Thoracic aorta (tissue), 2 donors: Measurements from ENCODE around the gene UGT1A5. TPM values are rescaled to one million over a fixed set of nuclear protein-coding genes. Genes with fewer than 3 reads are reported as not detected.

ENCODE experiments used
- ATAC-seq: fragments of 150-250 bp; one replicate; pipeline ENCODE4 v1.8.0; 2017; ENCODE audit warnings: low read depth; ENCODE audit not compliant: insufficient number of reproducible peaks, low FRiP score
- DNase-seq: peaks from one replicate; pipeline ENCODE4 v3.0.0-alpha.2; 2020; ENCODE audit warnings: low spot score
- H3K27ac ChIP-seq, 2 donors: fragments of 200-600 bp; sonication (generic); 1 replicate in 1 of 2; 2 replicates in 1 of 2; pipeline ENCODE4 v1.5.1; 2016; ENCODE audit warnings: mild to moderate bottlenecking in 2 of 2, moderate library complexity in 2 of 2
- H3K27me3 ChIP-seq: fragments of 200-600 bp; sonication (generic); replicated peaks from 2 replicates; pipeline ENCODE4 v1.6.0; 2016; ENCODE audit warnings: mild to moderate bottlenecking; ENCODE audit not compliant: insufficient read depth
- H3K36me3 ChIP-seq: fragments of 200-600 bp; sonication (generic); one replicate; pipeline ENCODE4 v1.5.1; 2016
- H3K4me1 ChIP-seq, 2 donors: fragments of 200-600 bp; sonication (generic); 1 replicate in 1 of 2; 2 replicates in 1 of 2; pipeline versions ENCODE4 v1.5.1 to v1.6.0; 2016; ENCODE audit warnings: low read depth in 2 of 2, mild to moderate bottlenecking in 1 of 2; ENCODE audit not compliant: control insufficient read depth in 1 of 2
- H3K4me3 ChIP-seq: fragments of 200-600 bp; sonication (generic); 2 replicates; pipeline ENCODE4 v1.5.1; 2016; ENCODE audit warnings: mild to moderate bottlenecking
- H3K9me3 ChIP-seq: fragments of 200-600 bp; sonication (generic); 2 replicates; pipeline ENCODE4 v1.5.1; 2016
- CTCF ChIP-seq: fragments of 200-600 bp; sonication (generic); IDR thresholded peaks from one replicate; pipeline ENCODE4 v1.5.1; 2019; ENCODE audit warnings: antibody characterized with exemption
- total RNA-seq, 2 donors: library from RNA; depleted of rRNA; stranded (reverse); fragments of >200 nt; gene quantifications; one replicate each; pipeline versions ENCODE4 v1.1.0 to v1.2.3, GENCODE V29; 2016

Gene UGT1A5
- total RNA-seq, 2 donors from 2014 or later = not detected

- ATAC-seq (no peak), DNase-seq (no peak)
Measured at GRCh38 chr2:233673896-233674295, 38.8 kb upstream of the UGT1A5 start.

GRCh38 chr2:233674314-233674713, 38.4 kb upstream of the UGT1A5 start:
- no peak for DNase-seq
- H3K4me1 ChIP-seq = no peaks in the 10 kb centered on the region
- no peak for ATAC-seq
- H3K27ac ChIP-seq = no peak overlapping the region
- no peaks in the 10 kb centered on the region for H3K27me3 ChIP-seq
- no peaks in the 10 kb centered on the region for H3K36me3 ChIP-seq
- H3K4me3 ChIP-seq = no peak overlapping the region
- no peak for TF ChIP-seq CTCF
- H3K9me3 ChIP-seq = no peaks in the 10 kb centered on the region

More at GRCh38 chr2:233673896-233674295, 38.8 kb upstream of the UGT1A5 start:
- Histone ChIP-seq H3K9me3 (no peaks in the 10 kb centered on the region), H3K36me3 (no peaks in the 10 kb centered on the region), H3K4me1 (no peaks in the 10 kb centered on the region), H3K4me3 (no peak overlapping the region), H3K27ac (no peak overlapping the region), H3K27me3 (no peaks in the 10 kb centered on the region)
- TF ChIP-seq CTCF = no peak

- no peak for ATAC-seq
- no peaks in the 10 kb centered on the region for H3K27me3 ChIP-seq
- H3K9me3 ChIP-seq = no peaks in the 10 kb centered on the region
- H3K4me3 ChIP-seq = no peak overlapping the region
- H3K27ac ChIP-seq = no peak overlapping the region
- no peaks in the 10 kb centered on the region for H3K4me1 ChIP-seq
- DNase-seq = no peak
- H3K36me3 ChIP-seq = no peaks in the 10 kb centered on the region
- TF ChIP-seq CTCF = no peak
Measured at GRCh38 chr2:233674995-233675394, 37.7 kb upstream of the UGT1A5 start.

- ATAC-seq = no peak
Measured at GRCh38 chr2:233676046-233676445, 36.7 kb upstream of the UGT1A5 start.

GRCh38 chr2:233679196-233679595, 33.5 kb upstream of the UGT1A5 start:
- H3K27ac ChIP-seq = no peak overlapping the region
- TF ChIP-seq CTCF = no peak
- H3K9me3 ChIP-seq = no peaks in the 10 kb centered on the region
- DNase-seq = no peak
- no peak overlapping the region for H3K4me3 ChIP-seq
- ATAC-seq = no peak
- H3K4me1 ChIP-seq = no peaks in the 10 kb centered on the region
- H3K36me3 ChIP-seq = no peaks in the 10 kb centered on the region
- no peaks in the 10 kb centered on the region for H3K27me3 ChIP-seq

More at GRCh38 chr2:233676046-233676445, 36.7 kb upstream of the UGT1A5 start:
- DNase-seq = no peak
- H3K4me3 ChIP-seq = no peak overlapping the region
- H3K27me3 ChIP-seq = no peaks in the 10 kb centered on the region
- H3K9me3 ChIP-seq = no peaks in the 10 kb centered on the region
- H3K36me3 ChIP-seq = no peaks in the 10 kb centered on the region
- TF ChIP-seq CTCF = no peak
- H3K4me1 ChIP-seq = no peaks in the 10 kb centered on the region
- no peak overlapping the region for H3K27ac ChIP-seq
